Thyroid gland (tissue), 4 donors: Measurements from ENCODE around the gene KNL1.

Experiments
- CTCF ChIP-seq, 6 experiments: fragments of 200-600 bp in 3 of 6; fragments of 450-650 bp in 3 of 6; sonication (generic) in 3 of 6; IDR thresholded peaks; one replicate each; pipeline ENCODE4 v1.5.1; 2016 to 2019; ENCODE audit warnings: antibody characterized with exemption in 6 of 6, mild to moderate bottlenecking in 2 of 6, inconsistent platforms in 1 of 6, moderate library complexity in 1 of 6
- POLR2A ChIP-seq, 2 donors: fragments of 450-650 bp; IDR thresholded peaks; one replicate each; pipeline ENCODE4 v1.6.1; 2017; ENCODE audit warnings: antibody characterized with exemption in 2 of 2, mild to moderate bottlenecking in 2 of 2, moderate library complexity in 1 of 2

GRCh38 chr15:40598672-40599071 lies 4.6 kb downstream of the KNL1 start:
- TF ChIP-seq POLR2A (IDR thresholded peaks at IDR 0.05), result no peak
- TF ChIP-seq CTCF (IDR thresholded peaks at IDR 0.05), result no peak
